SKM-1 treated with dmso at 0.1 percent for 144 hours (cell line): Measurements from ENCODE around the gene SSRP1.
A peak's percentile ranks its signal among the peaks of the same experiment; 100 is the strongest.
"Not testable (repeated sequence)": the region's sequence is repeated elsewhere in the genome, so short reads cannot be mapped to it uniquely, and the experiment has no call there.

Source experiments
- DNase-seq: peaks from one replicate; lab custom pipeline; 2025; ENCODE audit not compliant: unreplicated experiment; lab: John Stamatoyannopoulos, UW

SSRP1 gene

GRCh38 chr11:57335343-57336110 is at the start of gene SSRP1:
SSRP1 (minus strand) TSS chr11:57335892; CDS start chr11:57335121, 771 bp downstream.
- peak; percentile 83 for DNase-seq

- no peak for DNase-seq
Observed at GRCh38 chr11:57380975-57381374, 45.3 kb upstream of the SSRP1 start, which contains the start of gene PRG3. PRG3 (minus strand) TSS chr11:57381150; CDS start chr11:57380708, 442 bp downstream.

GRCh38 chr11:57379732-57380131 is 44.0 kb upstream of the SSRP1 start:
- no peak for DNase-seq

GRCh38 chr11:57378186-57378585 is 42.5 kb upstream of the SSRP1 start:
- DNase-seq: no peak

GRCh38 chr11:57377107-57377506 is 41.4 kb upstream of the SSRP1 start:
- DNase-seq: no peak

- DNase-seq: no peak
Observed at GRCh38 chr11:57376095-57377090, 40.7 kb upstream of the SSRP1 start.

- DNase-seq: no peak
Observed at GRCh38 chr11:57375490-57375889, 39.8 kb upstream of the SSRP1 start.

GRCh38 chr11:57374966-57375365 is 39.3 kb upstream of the SSRP1 start:
- no peak for DNase-seq

GRCh38 chr11:57373146-57373545 is 37.5 kb upstream of the SSRP1 start:
- no peak for DNase-seq

GRCh38 chr11:57370941-57371340 is 35.2 kb upstream of the SSRP1 start:
- DNase-seq: no peak

- no peak for DNase-seq
Observed at GRCh38 chr11:57370251-57370650, 34.6 kb upstream of the SSRP1 start.

GRCh38 chr11:57368845-57369232 is 33.1 kb upstream of the SSRP1 start:
- no peak for DNase-seq

GRCh38 chr11:57368106-57368844 is 32.6 kb upstream of the SSRP1 start:
- no peak for DNase-seq

- no peak for DNase-seq
Observed at GRCh38 chr11:57364851-57365660, 29.4 kb upstream of the SSRP1 start.

- no peak for DNase-seq
Observed at GRCh38 chr11:57363131-57364080, 27.7 kb upstream of the SSRP1 start.

GRCh38 chr11:57361926-57362325 is 26.2 kb upstream of the SSRP1 start:
- DNase-seq: no peak

- not testable (repeated sequence) for DNase-seq
Observed at GRCh38 chr11:57361420-57361819, 25.7 kb upstream of the SSRP1 start.

GRCh38 chr11:57360991-57361390 is 25.3 kb upstream of the SSRP1 start:
- DNase-seq: no peak
